ENCODE data around the gene FOXN1. TPM values are rescaled to one million over a fixed set of nuclear protein-coding genes. Genes with fewer than 3 reads are reported as not detected.

The FOXN1 gene
- total and polyA plus RNA-seq, 2 donors from 2014 or later: not detected

- no peak overlapping the region for H3K4me3 ChIP-seq (ENCODE audit: low read length in 3 of 3)
- TF ChIP-seq, protein P1, sequence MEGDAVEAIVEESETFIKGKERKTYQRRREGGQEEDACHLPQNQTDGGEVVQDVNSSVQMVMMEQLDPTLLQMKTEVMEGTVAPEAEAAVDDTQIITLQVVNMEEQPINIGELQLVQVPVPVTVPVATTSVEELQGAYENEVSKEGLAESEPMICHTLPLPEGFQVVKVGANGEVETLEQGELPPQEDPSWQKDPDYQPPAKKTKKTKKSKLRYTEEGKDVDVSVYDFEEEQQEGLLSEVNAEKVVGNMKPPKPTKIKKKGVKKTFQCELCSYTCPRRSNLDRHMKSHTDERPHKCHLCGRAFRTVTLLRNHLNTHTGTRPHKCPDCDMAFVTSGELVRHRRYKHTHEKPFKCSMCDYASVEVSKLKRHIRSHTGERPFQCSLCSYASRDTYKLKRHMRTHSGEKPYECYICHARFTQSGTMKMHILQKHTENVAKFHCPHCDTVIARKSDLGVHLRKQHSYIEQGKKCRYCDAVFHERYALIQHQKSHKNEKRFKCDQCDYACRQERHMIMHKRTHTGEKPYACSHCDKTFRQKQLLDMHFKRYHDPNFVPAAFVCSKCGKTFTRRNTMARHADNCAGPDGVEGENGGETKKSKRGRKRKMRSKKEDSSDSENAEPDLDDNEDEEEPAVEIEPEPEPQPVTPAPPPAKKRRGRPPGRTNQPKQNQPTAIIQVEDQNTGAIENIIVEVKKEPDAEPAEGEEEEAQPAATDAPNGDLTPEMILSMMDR (IDR thresholded peaks at IDR 0.05; ENCODE audit: borderline replicate concordance, extremely low read depth, insufficient read depth): no peak
- intact Hi-C loops (cut with DNase I): loop anchor here (5.0 to 10.0 kb wide), 2 partner anchors 42 to 119 kb away; partner anchors contain the start of gene RSKR
- H3K9me3 ChIP-seq (ENCODE audit: control insufficient read depth in 2 of 3, insufficient read depth in 1 of 3, low read length in 3 of 3): no peaks in the 10 kb centered on the region
- DNase-seq (no peak), FAIRE-seq (no peak)
- no peaks in the 10 kb centered on the region for H3K27me3 ChIP-seq (ENCODE audit: control insufficient read depth, insufficient read depth, low read length)
- peaks cover 0 to 3% (median 0%) of the 10 kb centered on the region in 3 donors for H3K36me3 ChIP-seq (ENCODE audit: control insufficient read depth in 2 of 3, insufficient read depth in 3 of 3, low read length in 3 of 3)
- peaks cover 2 to 15% (median 7%) of the 10 kb centered on the region in 3 donors for H3K4me1 ChIP-seq (ENCODE audit: control insufficient read depth in 2 of 3, insufficient read depth in 2 of 3, low read depth in 1 of 3, low read length in 3 of 3)
- no peak overlapping the region for H3K9ac ChIP-seq (ENCODE audit: low read length in 3 of 3)
- H3K27ac ChIP-seq (ENCODE audit: low read depth in 2 of 2, low read length in 2 of 2): no peak overlapping the region
These were observed 10.5 kb upstream of the FOXN1 start for GRCh38 chr17:28495635-28496034.

DNA sequence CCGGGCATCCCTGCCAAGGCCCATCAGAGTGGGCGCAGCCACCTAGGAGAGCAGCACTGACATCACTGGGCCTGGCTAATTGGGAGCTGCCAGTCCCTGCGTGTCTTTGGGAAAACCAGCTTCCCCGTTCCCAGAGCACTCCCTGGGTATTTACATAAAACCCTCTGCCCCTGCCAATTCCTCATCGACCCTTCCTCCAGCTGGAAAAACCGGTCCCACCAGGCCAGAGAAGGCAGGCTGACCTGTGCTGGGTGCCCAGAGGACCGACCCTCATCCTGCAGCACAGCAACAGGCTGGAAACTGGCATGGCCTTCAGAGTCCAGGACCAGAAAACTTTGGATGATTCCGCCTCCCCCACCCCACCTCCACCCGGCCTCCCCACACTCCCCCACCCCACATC is 8.2 kb upstream of the FOXN1 start:
- DNase-seq (peak in 1 of 5 donors; percentile 58), FAIRE-seq (no peak)
- Histone ChIP-seq H3K36me3 (ENCODE audit: control insufficient read depth in 2 of 3, insufficient read depth in 3 of 3, low read length in 3 of 3) (no peaks in the 10 kb centered on the region), H3K4me3 (ENCODE audit: low read length in 3 of 3) (no peak overlapping the region), H3K27ac (ENCODE audit: low read depth in 2 of 2, low read length in 2 of 2) (no peak overlapping the region), H3K4me1 (ENCODE audit: control insufficient read depth in 2 of 3, insufficient read depth in 2 of 3, low read depth in 1 of 3, low read length in 3 of 3) (peaks cover 0 to 3% (median 2%) of the 10 kb centered on the region in 3 donors), H3K27me3 (ENCODE audit: control insufficient read depth, insufficient read depth, low read length) (no peaks in the 10 kb centered on the region), H3K9ac (ENCODE audit: low read length in 3 of 3) (no peak overlapping the region), H3K9me3 (ENCODE audit: control insufficient read depth in 2 of 3, insufficient read depth in 1 of 3, low read length in 3 of 3) (no peaks in the 10 kb centered on the region)
- intact Hi-C loops (cut with DNase I): loop anchor here (5.0 to 10.0 kb wide), 2 partner anchors 39 to 117 kb away; partner anchors contain the start of gene RSKR
- TF ChIP-seq, protein P1 (IDR thresholded peaks at IDR 0.05; ENCODE audit: borderline replicate concordance, extremely low read depth, insufficient read depth): no peak

DNA sequence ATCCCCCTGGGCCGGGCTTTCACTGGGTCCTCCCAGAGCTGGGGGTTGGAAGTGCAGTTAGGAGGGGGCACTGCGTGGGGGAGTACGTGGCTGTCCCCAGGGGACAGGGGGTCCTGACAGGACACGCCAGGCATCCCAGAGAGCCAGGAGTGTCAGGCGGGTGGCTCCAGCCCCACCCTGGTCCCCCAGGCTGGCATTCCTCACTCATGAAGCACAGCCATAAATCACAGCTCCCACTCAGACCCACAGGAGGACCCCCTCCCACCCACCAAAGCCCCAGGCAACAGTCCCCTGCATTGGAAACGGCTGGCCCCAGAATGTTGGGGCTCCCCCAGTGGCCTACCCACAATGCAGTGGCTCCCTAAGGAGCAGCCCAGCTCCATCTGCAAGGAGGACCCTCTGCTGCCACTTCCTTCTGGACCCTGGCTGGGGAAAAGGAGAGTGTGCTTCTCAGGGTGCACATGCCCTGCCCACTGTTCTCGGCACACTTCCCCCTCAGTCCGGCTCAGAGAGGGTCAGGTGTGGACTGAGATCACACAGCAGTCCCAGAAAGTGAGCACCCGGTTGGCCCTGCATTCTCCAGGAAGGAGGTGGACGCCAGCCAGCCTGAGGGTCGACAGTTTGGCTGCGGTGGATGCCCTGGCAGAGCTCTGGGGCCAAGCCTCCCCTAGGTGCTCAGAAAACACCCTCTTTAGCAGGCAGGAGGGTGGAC is 7.3 kb upstream of the FOXN1 start:
- FAIRE-seq (no peak), DNase-seq (peak in 2 of 5 donors; percentile 24 to 60)
- H3K9me3 ChIP-seq (ENCODE audit: control insufficient read depth in 2 of 3, insufficient read depth in 1 of 3, low read length in 3 of 3): no peaks in the 10 kb centered on the region
- H3K4me3 ChIP-seq (ENCODE audit: low read length in 3 of 3): no peak overlapping the region
- no peak overlapping the region for H3K9ac ChIP-seq (ENCODE audit: low read length in 3 of 3)
- peaks cover 0 to 2% (median 0%) of the 10 kb centered on the region in 3 donors for H3K4me1 ChIP-seq (ENCODE audit: control insufficient read depth in 2 of 3, insufficient read depth in 2 of 3, low read depth in 1 of 3, low read length in 3 of 3)
- no peak overlapping the region for H3K27ac ChIP-seq (ENCODE audit: low read depth in 2 of 2, low read length in 2 of 2)
- no peaks in the 10 kb centered on the region for H3K27me3 ChIP-seq (ENCODE audit: control insufficient read depth, insufficient read depth, low read length)
- intact Hi-C loops (cut with DNase I): loop anchor here (5.0 to 10.0 kb wide), 2 partner anchors 38 to 116 kb away; partner anchors contain the start of gene RSKR
- no peaks in the 10 kb centered on the region for H3K36me3 ChIP-seq (ENCODE audit: control insufficient read depth in 2 of 3, insufficient read depth in 3 of 3, low read length in 3 of 3)
- TF ChIP-seq, protein P1 (IDR thresholded peaks at IDR 0.05; ENCODE audit: borderline replicate concordance, extremely low read depth, insufficient read depth): no peak

Data from kidney (tissue), 14 donors.